ENCODE measurements around the gene PLEKHA8. TPM values are rescaled to one million over a fixed set of nuclear protein-coding genes. Genes with fewer than 3 reads are reported as not detected.

The PLEKHA8 gene
- total and polyA plus RNA-seq, 2 of the 8 experiments (the other 6 are each of a cell fraction or from before 2014, with no cell fraction given), result 10.7 to 44.0 TPM

GRCh38 chr7:30175636-30176147 lies 147.5 kb downstream of the PLEKHA8 start:
- Histone ChIP-seq H3K79me1 (ENCODE audit: low read depth, low read length) (no peaks in the 10 kb centered on the region), H4K5ac (ENCODE audit: insufficient read length, low read depth, low read length) (no peak overlapping the region), H2BK120ac (replicated peaks; ENCODE audit: low read depth, low read length) (no peak overlapping the region), H3K9ac (replicated peaks in 1 of 4; ENCODE audit: extremely low read depth in 1 of 4, low read depth in 3 of 4, low read length in 3 of 4) (no peak overlapping the region), H2BK15ac (ENCODE audit: low read length) (no peak overlapping the region), H3K23me2 (ENCODE audit: low read depth, low read length) (no peaks in the 10 kb centered on the region), H3K23ac (ENCODE audit: insufficient read length) (no peak overlapping the region), H3K4me3 (ENCODE audit: extremely low read depth in 1 of 4, insufficient read depth in 2 of 4, low read depth in 3 of 4, low read length in 4 of 4) (no peak overlapping the region), H3K36me3 (ENCODE audit: control insufficient read depth in 2 of 4, insufficient read depth in 4 of 4, low read length in 3 of 4) (no peaks in the 10 kb centered on the region), H3K9me3 (ENCODE audit: insufficient read depth in 2 of 2, low read depth in 1 of 2, low read length in 1 of 2) (no peaks in the 10 kb centered on the region), H3K18ac (ENCODE audit: extremely low read depth, low read length) (no peak overlapping the region), H3K27ac (ENCODE audit: low read depth, low read length) (no peak overlapping the region), H4K20me1 (replicated peaks in 1 of 2; ENCODE audit: control insufficient read depth in 1 of 2, insufficient read depth in 2 of 2, low read length in 2 of 2) (no peaks in the 10 kb centered on the region), H3K56ac (replicated peaks; ENCODE audit: insufficient read length, low read depth, low read length) (no peak overlapping the region), H3K14ac (ENCODE audit: insufficient read length) (no peak overlapping the region), H2AK5ac (ENCODE audit: low read depth, low read length) (no peak overlapping the region), H2BK5ac (ENCODE audit: low read depth, low read length) (no peak overlapping the region), H2BK12ac (ENCODE audit: low read depth, low read length) (no peak overlapping the region), H3K27me3 (replicated peaks in 1 of 4; ENCODE audit: control insufficient read depth in 3 of 4, extremely low read depth in 1 of 4, insufficient read depth in 3 of 4, low read length in 3 of 4) (no peaks in the 10 kb centered on the region; a peak in 1 of 7 replicates), H3K4ac (replicated peaks; ENCODE audit: insufficient read length, low read depth, low read length) (no peak overlapping the region), H4K8ac (ENCODE audit: extremely low read depth, insufficient read depth, low read length) (no peak overlapping the region), H2BK20ac (ENCODE audit: low read length) (no peak overlapping the region), H3K4me1 (replicated peaks in 1 of 4; ENCODE audit: control insufficient read depth in 3 of 4, insufficient read depth in 4 of 4, low read length in 3 of 4) (peaks cover 0 to 2% (median 0%) of the 10 kb centered on the region in 4 experiments; a peak in 1 of 7 replicates), H4K91ac (replicated peaks; ENCODE audit: insufficient read length, low read length) (no peak overlapping the region), H3K79me2 (ENCODE audit: control insufficient read depth in 1 of 2, insufficient read depth in 2 of 2, low read length in 2 of 2) (no peaks in the 10 kb centered on the region), H3K4me2 (ENCODE audit: insufficient read depth in 1 of 2, low read depth in 2 of 2, low read length in 2 of 2) (no peak overlapping the region), H2AFZ (ENCODE audit: low read length) (no peak overlapping the region)
- ChIA-PET POLR2A (ENCODE audit: partially characterized antibody) (interaction anchor here (0.7 kb wide), 1 partner anchor 373 kb away, joined by 3 read pairs; no protein-coding TSS in a partner anchor), CTCF (ENCODE audit: partially characterized antibody) (interaction anchor here (1.0 to 7.3 kb wide), 3 partner anchors 9 to 65 kb away, joined by 3 to 45 read pairs (median 4); no protein-coding TSS in a partner anchor)
- DNase-seq (ENCODE audit: low read depth in 1 of 2, low spot score in 2 of 2) (no peak), FAIRE-seq (no peak)
- no peak for TF ChIP-seq SIN3A (conservative IDR thresholded peaks at IDR 0.05 in 1 of 2, IDR thresholded peaks at IDR 0.05 in 1 of 2; ENCODE audit: low read depth in 1 of 2, low read length in 2 of 2)
- 95% methylated on average over 7 of the region's 7 CpGs; no CpG with 5 or more reads in 1 of the 2 experiments for WGBS, 2 experiments (ENCODE audit: extremely low coverage in 1 of 2, insufficient coverage in 1 of 2, insufficient read length in 1 of 2, insufficient replicate concordance in 2 of 2, low coverage in 1 of 2, low lambda C conversion rate in 2 of 2, missing lambda C conversion rate in 1 of 2)
